ENCODE measurements around the gene ZSCAN22.
"Not testable (repeated sequence)": the region's sequence is repeated elsewhere in the genome, so short reads cannot be mapped to it uniquely, and the experiment has no call there.

The ZSCAN22 gene

DNA sequence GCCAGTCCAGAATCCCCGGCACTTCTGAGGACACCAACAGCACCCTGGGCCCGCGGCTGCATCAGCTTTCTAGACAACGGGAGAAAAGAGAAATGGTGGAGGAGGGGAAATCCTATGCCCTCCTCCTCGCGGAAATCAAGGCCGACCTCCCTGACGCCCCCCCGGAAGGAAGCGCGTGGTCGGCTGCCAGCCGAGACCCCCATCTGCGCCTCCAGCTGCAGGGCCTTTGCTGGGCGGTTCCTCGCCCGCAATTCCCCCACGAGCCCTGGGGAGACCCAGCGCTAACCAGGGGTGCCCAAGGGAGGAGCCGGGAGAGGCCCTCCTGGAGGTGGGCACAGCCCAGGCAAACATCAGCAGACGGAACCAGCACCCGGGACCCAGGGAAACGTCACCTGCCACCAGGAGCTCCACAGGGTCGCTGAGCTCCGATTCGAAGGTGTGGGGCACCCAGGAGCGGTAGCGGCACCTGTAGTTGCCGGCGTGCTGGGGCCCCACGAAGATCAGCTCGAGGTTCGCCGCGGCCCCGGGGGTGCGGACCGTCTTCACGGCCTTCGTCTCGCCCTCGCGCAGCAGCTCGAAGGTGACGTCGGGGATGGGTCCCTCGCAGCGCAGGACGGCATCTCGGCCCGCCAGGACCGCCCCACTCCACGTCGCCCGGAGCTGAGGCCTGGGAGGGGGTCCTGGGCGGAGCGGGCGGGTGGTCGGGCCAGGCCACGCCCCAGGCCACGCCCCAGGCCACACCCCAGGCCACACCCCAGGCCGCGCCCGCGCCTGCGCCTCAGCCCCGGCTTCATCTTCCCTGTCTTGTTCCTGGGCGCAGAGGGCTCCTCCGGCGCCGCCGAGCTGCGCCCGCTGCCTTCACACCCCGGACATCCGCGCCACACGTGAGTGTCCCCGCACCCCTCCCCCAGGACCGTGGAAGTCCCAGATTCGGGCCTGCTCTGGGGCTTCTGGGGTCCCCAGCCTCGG lies 20.5 kb downstream of the ZSCAN22 start:
- TF ChIP-seq EZH2 (optimal IDR thresholded peaks at IDR 0.05; ENCODE audit: low read depth, low read length) (no peak), CTCF (IDR thresholded peaks at IDR 0.05; ENCODE audit: low read length) (no peak), EZH2phosphoT487 (IDR thresholded peaks at IDR 0.05; ENCODE audit: low read length) (no peak)
- Histone ChIP-seq H3K4me2 (ENCODE audit: low read depth, low read length) (no peak overlapping the region), H3K27ac (ENCODE audit: low read length) (no peak overlapping the region), H3K79me2 (ENCODE audit: low read length) (no peaks in the 10 kb centered on the region), H3K9ac (ENCODE audit: low read length) (no peak overlapping the region), H3K36me3 (replicated peaks; ENCODE audit: insufficient read depth, low read length) (no peaks in the 10 kb centered on the region), H3F3A (ENCODE audit: insufficient read depth, low read length) (no peaks in the 10 kb centered on the region), H3K27me3 (replicated peaks; ENCODE audit: insufficient read depth, low read length) (no peaks in the 10 kb centered on the region), H3K4me1 (ENCODE audit: low read length) (no peaks in the 10 kb centered on the region), H3K9me2 (replicated peaks; ENCODE audit: insufficient read depth, low read length) (no peaks in the 10 kb centered on the region), H4K20me1 (ENCODE audit: insufficient read depth, low read length) (no peaks in the 10 kb centered on the region), H2AFZ (ENCODE audit: low read length) (no peak overlapping the region), H3K9me3 (replicated peaks; ENCODE audit: insufficient read depth, low read length) (no peaks in the 10 kb centered on the region), H3K4me3 (ENCODE audit: low read length) (no peak overlapping the region)
- DNase-seq: no peak

GRCh38 chr19:58348080-58348479 lies 21.3 kb downstream of the ZSCAN22 start:
- not testable (repeated sequence) for H3K9me2 ChIP-seq (replicated peaks; ENCODE audit: insufficient read depth, low read length); H3K9me3 ChIP-seq (replicated peaks; ENCODE audit: insufficient read depth, low read length); DNase-seq; H3K4me2 ChIP-seq (ENCODE audit: low read depth, low read length); H3K9ac ChIP-seq (ENCODE audit: low read length); H4K20me1 ChIP-seq (ENCODE audit: insufficient read depth, low read length); H3K79me2 ChIP-seq (ENCODE audit: low read length); H3K4me3 ChIP-seq (ENCODE audit: low read length); H3F3A ChIP-seq (ENCODE audit: insufficient read depth, low read length); H2AFZ ChIP-seq (ENCODE audit: low read length); H3K27me3 ChIP-seq (replicated peaks; ENCODE audit: insufficient read depth, low read length); H3K27ac ChIP-seq (ENCODE audit: low read length); H3K36me3 ChIP-seq (replicated peaks; ENCODE audit: insufficient read depth, low read length); H3K4me1 ChIP-seq (ENCODE audit: low read length)

DNA sequence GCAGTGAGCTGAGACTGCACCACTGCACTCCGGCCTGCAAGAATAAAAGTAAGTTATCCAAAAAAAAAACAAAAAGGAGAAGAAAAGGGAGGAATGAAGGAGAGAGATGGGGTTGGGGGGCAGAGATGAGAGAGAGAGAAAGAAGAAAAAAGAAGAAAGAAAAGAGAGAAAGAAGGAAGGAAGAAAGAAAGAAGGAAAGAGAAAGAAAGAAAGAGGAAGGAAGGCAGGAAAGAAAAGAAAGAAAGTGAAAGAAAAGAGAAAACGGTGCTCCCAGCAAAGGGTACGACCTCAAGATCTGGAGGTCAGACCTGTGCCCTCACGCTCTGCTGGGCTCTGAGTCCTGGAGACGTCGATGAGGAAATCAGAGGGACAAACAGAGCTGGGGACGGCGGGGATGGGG lies 22.8 kb downstream of the ZSCAN22 start:
- Histone ChIP-seq H3K4me3 (ENCODE audit: low read length) (no peak overlapping the region), H3K9ac (ENCODE audit: low read length) (no peak overlapping the region), H3K27me3 (replicated peaks; ENCODE audit: insufficient read depth, low read length) (no peaks in the 10 kb centered on the region), H3K4me2 (ENCODE audit: low read depth, low read length) (no peak overlapping the region), H3K36me3 (replicated peaks; ENCODE audit: insufficient read depth, low read length) (no peaks in the 10 kb centered on the region), H3K79me2 (ENCODE audit: low read length) (no peaks in the 10 kb centered on the region), H3K4me1 (ENCODE audit: low read length) (no peaks in the 10 kb centered on the region), H3K9me2 (replicated peaks; ENCODE audit: insufficient read depth, low read length) (no peaks in the 10 kb centered on the region), H2AFZ (ENCODE audit: low read length) (no peak overlapping the region), H3K27ac (ENCODE audit: low read length) (no peak overlapping the region), H4K20me1 (ENCODE audit: insufficient read depth, low read length) (no peaks in the 10 kb centered on the region), H3F3A (ENCODE audit: insufficient read depth, low read length) (no peaks in the 10 kb centered on the region), H3K9me3 (replicated peaks; ENCODE audit: insufficient read depth, low read length) (no peaks in the 10 kb centered on the region)
- no peak for DNase-seq
- no peak for TF ChIP-seq CTCF (IDR thresholded peaks at IDR 0.05; ENCODE audit: low read length)
- TF ChIP-seq EZH2 (optimal IDR thresholded peaks at IDR 0.05; ENCODE audit: low read depth, low read length): no peak
- TF ChIP-seq EZH2phosphoT487 (IDR thresholded peaks at IDR 0.05; ENCODE audit: low read length): no peak
